HFF-Myc (cell line): Measurements from ENCODE around the gene CABP2.
"Not testable (repeated sequence)": the region's sequence is repeated elsewhere in the genome, so short reads cannot be mapped to it uniquely, and the experiment has no call there.

ENCODE experiments used
- DNase-seq: peaks from one replicate; pipeline ENCODE4 v3.0.0-alpha.2; 2011; ENCODE audit warnings: low read depth; ENCODE audit errors: extremely low read depth
- H3K4me3 ChIP-seq: replicated peaks from 2 replicates; pipeline ENCODE4 v1.5.1; 2011; ENCODE audit warnings: low read depth, mild to moderate bottlenecking, control low read depth, low read length
- TF ChIP-seq, protein P1 (sequence below): IDR thresholded peaks from 2 replicates; pipeline ENCODE4 v1.5.1; 2012; ENCODE audit warnings: mild to moderate bottlenecking, low read depth, low read length, control low read depth; ENCODE audit errors: missing control alignments

Gene CABP2

DNA sequence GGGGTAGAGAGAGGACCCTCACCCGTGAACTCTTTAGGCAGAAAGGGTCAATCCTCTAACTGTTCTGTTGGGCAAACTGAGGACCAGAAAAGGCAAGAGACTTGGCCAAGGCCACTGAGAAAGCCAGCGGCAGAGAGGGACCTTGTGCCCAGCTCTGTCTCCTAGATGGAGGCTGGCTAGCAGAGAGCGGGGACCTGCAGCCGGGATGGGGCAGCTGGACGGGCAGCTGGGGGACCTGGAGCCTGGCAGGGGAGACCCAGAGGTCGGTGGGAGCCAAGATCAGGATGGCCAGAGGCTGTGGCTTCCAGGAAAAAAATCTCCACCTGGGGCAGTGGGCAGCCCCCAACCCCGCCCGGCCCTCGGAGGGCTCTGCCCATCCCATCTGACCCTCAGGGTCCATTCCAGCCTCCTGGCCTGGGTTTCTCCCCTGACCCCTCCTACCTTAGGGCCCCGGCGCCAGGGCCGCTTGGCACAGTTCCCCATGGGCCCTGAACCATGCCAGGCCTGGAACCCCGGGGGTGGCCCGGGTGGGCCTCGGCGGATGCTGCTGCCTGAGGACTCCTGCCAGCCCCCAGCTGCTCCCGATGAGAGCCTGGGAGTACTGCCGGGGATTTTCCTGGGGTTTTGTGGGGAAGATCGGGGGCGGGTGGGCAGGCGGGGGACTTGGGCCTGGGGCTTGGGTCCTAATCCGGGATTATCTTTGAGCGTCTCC, at the start of gene CABP2:
TSS of gene CABP2 (minus strand) at position 603 of the 712 bp plus-strand sequence. CDS start at position 483, 120 bp downstream.
- DNase-seq: no peak
- TF ChIP-seq, protein P1, sequence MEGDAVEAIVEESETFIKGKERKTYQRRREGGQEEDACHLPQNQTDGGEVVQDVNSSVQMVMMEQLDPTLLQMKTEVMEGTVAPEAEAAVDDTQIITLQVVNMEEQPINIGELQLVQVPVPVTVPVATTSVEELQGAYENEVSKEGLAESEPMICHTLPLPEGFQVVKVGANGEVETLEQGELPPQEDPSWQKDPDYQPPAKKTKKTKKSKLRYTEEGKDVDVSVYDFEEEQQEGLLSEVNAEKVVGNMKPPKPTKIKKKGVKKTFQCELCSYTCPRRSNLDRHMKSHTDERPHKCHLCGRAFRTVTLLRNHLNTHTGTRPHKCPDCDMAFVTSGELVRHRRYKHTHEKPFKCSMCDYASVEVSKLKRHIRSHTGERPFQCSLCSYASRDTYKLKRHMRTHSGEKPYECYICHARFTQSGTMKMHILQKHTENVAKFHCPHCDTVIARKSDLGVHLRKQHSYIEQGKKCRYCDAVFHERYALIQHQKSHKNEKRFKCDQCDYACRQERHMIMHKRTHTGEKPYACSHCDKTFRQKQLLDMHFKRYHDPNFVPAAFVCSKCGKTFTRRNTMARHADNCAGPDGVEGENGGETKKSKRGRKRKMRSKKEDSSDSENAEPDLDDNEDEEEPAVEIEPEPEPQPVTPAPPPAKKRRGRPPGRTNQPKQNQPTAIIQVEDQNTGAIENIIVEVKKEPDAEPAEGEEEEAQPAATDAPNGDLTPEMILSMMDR: no peak
- no peak within 1 kb of the TSS for H3K4me3 ChIP-seq

DNA sequence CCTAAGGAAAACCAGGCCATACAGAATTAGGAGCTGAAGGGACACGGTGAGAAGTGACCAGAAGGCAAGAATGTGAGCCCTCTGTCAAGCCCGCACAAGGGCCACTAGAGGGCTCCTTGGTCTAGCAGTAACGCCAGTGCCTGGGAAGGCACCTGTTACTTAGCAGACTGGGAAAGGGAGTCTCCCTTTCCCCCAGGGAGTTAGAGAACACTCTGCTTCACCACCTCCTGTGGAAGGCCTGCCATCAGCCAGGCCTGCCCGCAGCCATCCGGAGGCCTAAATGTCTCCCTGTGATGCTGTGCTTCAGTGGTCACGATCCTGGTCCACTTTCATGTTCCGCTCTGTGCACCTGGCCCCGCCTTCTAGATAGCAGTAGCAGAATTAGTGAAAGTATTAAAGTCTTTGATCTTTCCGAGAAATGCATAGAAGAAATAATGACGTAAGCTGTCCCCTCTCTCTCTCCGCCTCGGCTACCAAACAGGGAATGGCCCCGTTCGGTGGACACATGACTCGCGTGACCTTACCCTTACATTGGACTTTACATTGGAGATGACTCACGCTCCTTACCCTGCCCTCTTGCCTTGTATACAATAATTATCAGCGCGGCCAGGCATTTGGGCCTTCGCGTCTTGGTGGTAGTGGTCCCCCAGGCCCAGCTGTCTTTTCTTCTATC, 49.6 kb upstream of the CABP2 start:
- TF ChIP-seq, protein P1: peak; percentile 79
- H3K4me3 ChIP-seq: no peak overlapping the region
- DNase-seq: no peak

DNA sequence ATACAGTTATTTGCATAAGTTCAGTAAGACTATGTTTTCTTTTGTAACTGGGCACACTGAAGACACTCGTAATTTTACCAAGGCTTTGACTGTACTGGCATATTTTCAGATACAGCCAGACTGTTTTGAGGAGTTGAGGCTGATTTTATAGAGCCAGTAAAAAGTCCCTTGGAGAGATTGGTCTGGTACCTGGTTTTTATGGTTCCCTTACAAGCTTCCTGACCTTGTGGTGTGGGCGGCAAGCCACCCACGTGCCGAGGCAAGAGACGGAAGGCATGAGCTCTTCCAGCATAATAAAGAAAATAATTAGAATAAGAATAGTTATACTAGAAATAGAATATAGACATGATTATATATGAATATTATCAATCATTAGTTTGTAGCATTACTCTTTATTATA, 49.1 kb upstream of the CABP2 start:
- DNase-seq: no peak
- TF ChIP-seq, protein P1: no peak
- H3K4me3 ChIP-seq: no peak overlapping the region

DNA sequence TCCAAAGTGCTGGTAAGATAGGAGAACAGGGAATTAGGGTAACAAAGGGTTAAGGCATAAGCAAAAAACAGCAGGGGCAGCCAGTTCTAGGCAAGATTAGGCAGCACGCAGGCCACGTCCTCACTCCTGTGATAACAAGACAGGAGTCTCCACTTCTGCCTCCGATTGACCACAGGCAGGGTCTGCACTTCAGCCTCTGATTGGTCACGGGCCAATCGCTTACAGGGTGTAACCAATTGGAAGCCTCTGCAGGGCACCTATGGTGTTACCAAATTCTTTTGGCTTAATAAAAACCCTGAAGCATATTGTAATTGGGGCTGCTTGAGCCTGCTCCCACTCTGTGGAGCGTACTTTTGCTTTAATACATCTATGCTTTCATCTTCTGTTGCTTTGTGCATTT, 48.2 kb upstream of the CABP2 start:
- H3K4me3 ChIP-seq: no peak overlapping the region
- TF ChIP-seq, protein P1: no peak
- no peak for DNase-seq

DNA sequence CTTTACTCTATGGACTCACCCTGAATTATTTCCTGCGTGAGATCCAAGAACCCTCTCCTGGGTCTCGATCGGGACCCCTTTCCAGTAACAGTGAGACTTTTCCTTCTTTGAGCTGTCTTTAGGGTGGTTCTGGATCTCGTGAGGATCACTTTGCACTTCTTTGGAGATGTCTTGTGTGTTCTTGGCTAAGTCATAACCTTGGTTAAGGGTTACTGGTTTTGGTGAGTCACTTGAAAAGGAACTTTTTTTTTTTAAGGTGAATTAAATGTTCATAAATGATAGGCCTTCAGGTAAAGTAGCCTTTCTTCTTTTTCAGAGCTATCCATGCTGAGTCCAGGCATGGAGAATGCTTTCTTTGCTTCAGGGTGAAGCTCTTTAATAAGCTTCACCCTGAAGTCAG, 41.0 kb upstream of the CABP2 start:
- H3K4me3 ChIP-seq: no peak overlapping the region
- TF ChIP-seq, protein P1: no peak
- no peak for DNase-seq

DNA sequence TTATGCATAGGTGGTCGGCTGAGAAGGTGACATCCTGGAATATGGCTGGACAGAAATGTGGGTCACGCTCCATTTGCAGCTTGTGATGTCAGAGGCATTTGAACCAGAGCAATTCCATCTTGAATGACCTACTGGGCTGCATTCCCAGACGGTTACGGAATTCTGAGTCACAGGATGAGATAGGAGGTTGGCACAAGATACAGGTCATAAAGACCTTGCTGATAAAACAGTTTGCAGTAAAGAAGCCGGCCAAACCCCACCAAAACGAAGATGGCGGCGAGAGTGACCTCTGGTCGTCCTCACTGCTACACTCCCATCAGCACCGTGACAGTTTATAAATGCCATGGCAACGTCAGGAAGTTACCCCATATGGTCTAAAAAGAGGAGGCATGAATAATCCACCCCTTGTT, 40.5 kb upstream of the CABP2 start:
- peak; percentile 44 for DNase-seq
- not testable (repeated sequence) for H3K4me3 ChIP-seq

DNA sequence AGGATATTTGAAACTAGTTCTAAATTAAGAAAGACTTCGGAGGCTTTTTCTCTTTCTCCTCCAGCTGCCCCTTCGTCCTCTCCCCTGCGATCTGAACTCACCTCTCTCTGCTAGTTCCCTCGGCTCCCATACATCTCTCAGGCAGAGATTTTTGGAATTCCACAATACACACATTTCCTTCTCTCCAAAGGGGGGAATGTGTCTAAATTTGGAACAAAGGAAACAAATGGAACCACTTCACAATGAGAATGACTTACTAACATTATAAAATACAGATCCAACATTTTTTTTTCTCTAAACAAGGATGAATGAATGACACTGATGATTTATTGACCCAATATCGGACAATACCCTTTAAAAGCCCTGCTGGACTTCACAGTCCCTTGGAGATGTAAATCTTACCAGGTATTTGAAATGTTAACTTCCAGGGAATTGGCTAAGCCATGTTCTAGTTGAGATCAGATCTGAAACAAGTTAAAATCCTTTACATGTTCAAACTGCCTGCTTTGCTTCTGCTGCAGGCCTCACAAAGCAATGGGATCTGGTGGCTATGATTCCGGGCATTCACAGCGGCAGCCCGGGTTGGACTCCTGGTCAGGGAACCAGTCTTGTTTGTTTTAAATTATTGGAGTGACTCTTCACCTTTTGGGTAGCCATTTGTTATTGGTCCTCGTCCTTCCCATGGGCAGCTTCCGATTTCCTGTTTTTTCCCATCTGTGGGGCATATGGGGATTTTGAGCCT, 39.9 kb upstream of the CABP2 start:
- TF ChIP-seq, protein P1: no peak
- H3K4me3 ChIP-seq: no peak overlapping the region
- no peak for DNase-seq
